ENCODE results near the gene ZBTB20. TPM values are rescaled to one million over a fixed set of nuclear protein-coding genes. Genes with fewer than 3 reads are reported as not detected.
"Not testable (repeated sequence)": the region's sequence is repeated elsewhere in the genome, so short reads cannot be mapped to it uniquely, and the experiment has no call there.

Gene ZBTB20
- polyA plus RNA-seq, 1 of the 3 experiments (the other 2 are of a cell fraction): 0.43 TPM

DNA sequence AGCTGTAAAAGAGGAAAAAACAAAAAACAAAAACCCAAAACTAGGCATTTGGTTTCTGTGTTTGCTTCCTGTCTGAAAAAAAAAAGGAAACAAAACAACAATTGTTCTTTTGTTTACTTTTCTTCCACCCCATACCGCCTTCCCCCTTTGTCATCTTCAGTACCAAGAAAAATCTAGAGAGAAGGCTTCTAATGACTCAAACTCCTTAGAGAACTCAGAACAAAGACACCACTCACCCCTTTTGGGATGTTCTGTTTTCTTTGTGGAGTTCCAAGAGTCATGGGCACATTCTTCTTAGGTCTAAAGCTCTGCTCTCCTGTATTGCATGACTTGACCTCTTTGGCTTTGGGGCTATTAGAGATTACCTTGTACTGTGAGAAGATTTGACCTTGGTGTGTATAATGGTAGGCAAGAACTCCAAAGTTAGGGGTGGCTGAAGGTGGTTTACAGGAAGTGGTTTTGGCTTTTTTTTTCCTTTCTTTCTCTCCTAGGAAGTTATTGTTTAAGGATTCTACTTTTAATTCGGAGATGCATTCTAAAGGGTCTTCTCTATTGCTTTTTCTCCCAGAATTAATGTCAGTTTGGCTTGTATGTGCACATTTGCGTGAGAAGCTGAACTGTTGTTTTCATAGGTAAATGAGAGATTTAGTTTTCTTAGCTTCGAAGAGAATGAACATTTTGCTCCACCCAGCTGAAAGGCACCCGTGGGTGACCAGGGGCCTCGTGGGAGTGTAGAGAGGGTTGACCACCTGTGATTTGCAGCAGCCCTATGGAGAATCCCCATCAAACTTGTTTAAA is 39.5 kb upstream of the ZBTB20 start (continued):
- TF ChIP-seq, protein P1, sequence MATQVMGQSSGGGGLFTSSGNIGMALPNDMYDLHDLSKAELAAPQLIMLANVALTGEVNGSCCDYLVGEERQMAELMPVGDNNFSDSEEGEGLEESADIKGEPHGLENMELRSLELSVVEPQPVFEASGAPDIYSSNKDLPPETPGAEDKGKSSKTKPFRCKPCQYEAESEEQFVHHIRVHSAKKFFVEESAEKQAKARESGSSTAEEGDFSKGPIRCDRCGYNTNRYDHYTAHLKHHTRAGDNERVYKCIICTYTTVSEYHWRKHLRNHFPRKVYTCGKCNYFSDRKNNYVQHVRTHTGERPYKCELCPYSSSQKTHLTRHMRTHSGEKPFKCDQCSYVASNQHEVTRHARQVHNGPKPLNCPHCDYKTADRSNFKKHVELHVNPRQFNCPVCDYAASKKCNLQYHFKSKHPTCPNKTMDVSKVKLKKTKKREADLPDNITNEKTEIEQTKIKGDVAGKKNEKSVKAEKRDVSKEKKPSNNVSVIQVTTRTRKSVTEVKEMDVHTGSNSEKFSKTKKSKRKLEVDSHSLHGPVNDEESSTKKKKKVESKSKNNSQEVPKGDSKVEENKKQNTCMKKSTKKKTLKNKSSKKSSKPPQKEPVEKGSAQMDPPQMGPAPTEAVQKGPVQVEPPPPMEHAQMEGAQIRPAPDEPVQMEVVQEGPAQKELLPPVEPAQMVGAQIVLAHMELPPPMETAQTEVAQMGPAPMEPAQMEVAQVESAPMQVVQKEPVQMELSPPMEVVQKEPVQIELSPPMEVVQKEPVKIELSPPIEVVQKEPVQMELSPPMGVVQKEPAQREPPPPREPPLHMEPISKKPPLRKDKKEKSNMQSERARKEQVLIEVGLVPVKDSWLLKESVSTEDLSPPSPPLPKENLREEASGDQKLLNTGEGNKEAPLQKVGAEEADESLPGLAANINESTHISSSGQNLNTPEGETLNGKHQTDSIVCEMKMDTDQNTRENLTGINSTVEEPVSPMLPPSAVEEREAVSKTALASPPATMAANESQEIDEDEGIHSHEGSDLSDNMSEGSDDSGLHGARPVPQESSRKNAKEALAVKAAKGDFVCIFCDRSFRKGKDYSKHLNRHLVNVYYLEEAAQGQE (IDR thresholded peaks at IDR 0.05; ENCODE audit: low read depth, low read length): no peak

DNA sequence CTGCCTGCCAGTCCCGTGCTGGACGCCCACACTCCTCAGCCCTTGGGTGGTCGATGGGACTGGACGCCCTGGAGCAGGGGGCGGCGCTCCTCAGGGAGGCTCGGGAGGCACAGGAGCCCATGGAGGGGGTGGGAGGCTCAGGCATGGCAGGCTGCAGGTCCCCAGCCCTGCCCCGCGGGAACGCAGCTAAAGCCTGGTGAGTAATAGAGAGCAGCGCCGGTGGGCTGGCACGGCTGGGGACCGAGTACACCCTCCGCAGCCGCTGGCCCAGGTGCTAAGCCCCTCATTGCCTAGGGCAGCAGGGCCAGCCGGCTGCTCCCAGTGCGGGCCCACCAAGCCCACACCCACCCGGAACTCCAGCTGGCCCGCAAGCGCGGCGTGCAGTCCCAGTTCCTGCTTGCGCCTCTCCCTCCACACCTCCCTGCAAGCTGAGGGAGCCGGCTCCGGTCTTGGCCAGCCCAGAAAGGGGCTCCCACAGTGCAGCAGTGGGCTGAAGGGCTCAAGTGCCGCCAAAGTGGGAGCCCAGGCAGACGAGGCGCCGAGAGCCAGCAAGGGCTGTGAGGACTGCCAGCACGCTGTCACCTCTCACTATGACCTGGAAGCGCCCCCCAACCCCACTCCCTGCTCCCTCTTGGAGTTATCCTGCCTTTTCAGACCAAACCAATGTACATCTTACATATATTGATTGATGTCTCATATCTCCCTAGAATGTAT is 37.9 kb upstream of the ZBTB20 start:
- DNase-seq; H2AFZ ChIP-seq (ENCODE audit: low read depth); H3K27ac ChIP-seq (ENCODE audit: low read depth in 2 of 2, low read length in 1 of 2); H3K79me2 ChIP-seq (ENCODE audit: insufficient read depth); H3K36me3 ChIP-seq (replicated peaks in 1 of 2; ENCODE audit: control insufficient read depth in 1 of 2, insufficient read depth in 2 of 2, low read length in 1 of 2); H4K20me1 ChIP-seq (ENCODE audit: insufficient read depth); H3K4me3 ChIP-seq (ENCODE audit: low read depth in 2 of 2, low read length in 1 of 2); CTCF ChIA-PET; H3K9ac ChIP-seq; H3K9me3 ChIP-seq; H3K27me3 ChIP-seq (ENCODE audit: insufficient read depth); H3K4me1 ChIP-seq (ENCODE audit: control insufficient read depth in 1 of 2, insufficient read depth in 2 of 2, low read depth in 1 of 2, low read length in 1 of 2); H3K9me2 ChIP-seq; H3F3A ChIP-seq (replicated peaks; ENCODE audit: insufficient read depth); H3K4me2 ChIP-seq; POLR2A ChIA-PET: not testable (repeated sequence)
- WGBS (ENCODE audit: low lambda C conversion rate): 97% methylated on average over 11 of the region's 32 CpGs

DNA sequence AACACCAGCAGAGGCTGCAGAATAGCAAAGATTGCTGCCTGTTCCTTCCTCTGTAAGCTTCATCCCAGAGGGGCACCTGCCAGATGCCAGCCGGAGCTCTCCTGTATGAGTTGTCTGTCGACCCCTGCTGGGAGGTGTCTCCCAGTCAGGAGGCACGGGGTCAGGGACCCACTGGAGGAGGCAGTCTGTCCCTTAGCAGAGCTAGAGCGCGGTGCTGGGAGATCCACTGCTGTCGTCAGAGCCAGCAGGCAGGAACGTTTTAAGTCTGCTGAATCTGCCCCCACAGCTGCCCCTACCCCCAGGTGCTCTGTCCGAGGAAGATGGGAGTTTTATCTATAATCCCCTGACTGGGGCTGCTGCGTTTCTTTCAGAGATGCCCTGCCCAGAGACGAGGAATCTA is 31.8 kb upstream of the ZBTB20 start:
- H3K79me2 ChIP-seq (ENCODE audit: insufficient read depth); H3K9me3 ChIP-seq; H4K20me1 ChIP-seq (ENCODE audit: insufficient read depth); CTCF ChIA-PET; H3K9ac ChIP-seq; H3K36me3 ChIP-seq (replicated peaks in 1 of 2; ENCODE audit: control insufficient read depth in 1 of 2, insufficient read depth in 2 of 2, low read length in 1 of 2); H3K4me1 ChIP-seq (ENCODE audit: control insufficient read depth in 1 of 2, insufficient read depth in 2 of 2, low read depth in 1 of 2, low read length in 1 of 2); H3F3A ChIP-seq (replicated peaks; ENCODE audit: insufficient read depth); H3K4me3 ChIP-seq (ENCODE audit: low read depth in 2 of 2, low read length in 1 of 2); H3K27me3 ChIP-seq (ENCODE audit: insufficient read depth); H3K27ac ChIP-seq (ENCODE audit: low read depth in 2 of 2, low read length in 1 of 2); DNase-seq; H2AFZ ChIP-seq (ENCODE audit: low read depth); H3K9me2 ChIP-seq; H3K4me2 ChIP-seq; POLR2A ChIA-PET: not testable (repeated sequence)
- WGBS (ENCODE audit: low lambda C conversion rate): 51% methylated on average over 6 of the region's 10 CpGs

DNA sequence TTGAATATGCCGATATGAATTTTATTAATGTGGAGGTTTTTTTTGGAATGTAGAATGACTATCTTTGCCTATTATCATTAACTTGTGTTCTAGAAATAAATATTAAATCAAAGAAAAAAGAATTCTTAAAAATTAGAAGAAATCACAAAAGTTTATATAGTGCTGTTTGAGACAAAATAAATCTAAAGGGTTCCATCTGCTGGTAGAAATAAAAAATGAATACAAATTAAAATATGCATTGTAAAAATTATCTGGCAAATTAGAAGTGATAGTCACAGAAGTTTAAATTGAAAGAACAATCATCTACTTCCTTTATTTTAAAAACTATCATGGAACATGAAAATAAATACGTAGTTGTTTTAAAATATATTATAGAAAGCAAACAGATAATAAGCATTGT is 22.7 kb upstream of the ZBTB20 start:
- no peaks in the 10 kb centered on the region for H3F3A ChIP-seq (replicated peaks; ENCODE audit: insufficient read depth)
- H3K27me3 ChIP-seq (ENCODE audit: insufficient read depth): no peaks in the 10 kb centered on the region
- no peak for DNase-seq
- no peaks in the 10 kb centered on the region for H3K36me3 ChIP-seq (replicated peaks in 1 of 2; ENCODE audit: control insufficient read depth in 1 of 2, insufficient read depth in 2 of 2, low read length in 1 of 2)
- no peak overlapping the region for H3K9ac ChIP-seq
- no peak overlapping the region for H3K4me3 ChIP-seq (ENCODE audit: low read depth in 2 of 2, low read length in 1 of 2)
- H3K79me2 ChIP-seq (ENCODE audit: insufficient read depth): no peaks in the 10 kb centered on the region
- H2AFZ ChIP-seq (ENCODE audit: low read depth): no peak overlapping the region
- ChIA-PET CTCF (interaction anchor here (1.0 to 2.6 kb wide), 4 partner anchors 77 to 786 kb away, joined by 3 to 10 read pairs (median 3); no protein-coding TSS in a partner anchor), POLR2A (no interaction called here)
- no peaks in the 10 kb centered on the region for H4K20me1 ChIP-seq (ENCODE audit: insufficient read depth)
- no peak overlapping the region for H3K4me2 ChIP-seq
- no peaks in the 10 kb centered on the region for H3K9me3 ChIP-seq
- no peaks in the 10 kb centered on the region for H3K4me1 ChIP-seq (ENCODE audit: control insufficient read depth in 1 of 2, insufficient read depth in 2 of 2, low read depth in 1 of 2, low read length in 1 of 2)
- no peak overlapping the region for H3K27ac ChIP-seq (ENCODE audit: low read depth in 2 of 2, low read length in 1 of 2)
- TF ChIP-seq, protein P2, sequence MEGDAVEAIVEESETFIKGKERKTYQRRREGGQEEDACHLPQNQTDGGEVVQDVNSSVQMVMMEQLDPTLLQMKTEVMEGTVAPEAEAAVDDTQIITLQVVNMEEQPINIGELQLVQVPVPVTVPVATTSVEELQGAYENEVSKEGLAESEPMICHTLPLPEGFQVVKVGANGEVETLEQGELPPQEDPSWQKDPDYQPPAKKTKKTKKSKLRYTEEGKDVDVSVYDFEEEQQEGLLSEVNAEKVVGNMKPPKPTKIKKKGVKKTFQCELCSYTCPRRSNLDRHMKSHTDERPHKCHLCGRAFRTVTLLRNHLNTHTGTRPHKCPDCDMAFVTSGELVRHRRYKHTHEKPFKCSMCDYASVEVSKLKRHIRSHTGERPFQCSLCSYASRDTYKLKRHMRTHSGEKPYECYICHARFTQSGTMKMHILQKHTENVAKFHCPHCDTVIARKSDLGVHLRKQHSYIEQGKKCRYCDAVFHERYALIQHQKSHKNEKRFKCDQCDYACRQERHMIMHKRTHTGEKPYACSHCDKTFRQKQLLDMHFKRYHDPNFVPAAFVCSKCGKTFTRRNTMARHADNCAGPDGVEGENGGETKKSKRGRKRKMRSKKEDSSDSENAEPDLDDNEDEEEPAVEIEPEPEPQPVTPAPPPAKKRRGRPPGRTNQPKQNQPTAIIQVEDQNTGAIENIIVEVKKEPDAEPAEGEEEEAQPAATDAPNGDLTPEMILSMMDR (IDR thresholded peaks at IDR 0.05): peak; percentile 62
- no peak for TF ChIP-seq EZH2phosphoT487 (IDR thresholded peaks at IDR 0.05; ENCODE audit: borderline replicate concordance, low read depth)
- peak; percentile 17; the same call in 1 of the 2 replicates for TF ChIP-seq RAD21 (IDR thresholded peaks at IDR 0.05; ENCODE audit: low read length)
- H3K9me2 ChIP-seq: no peaks in the 10 kb centered on the region
- 64% methylated on average over 2 of the region's 2 CpGs for WGBS (ENCODE audit: low lambda C conversion rate)

All from SK-N-SH (cell line).